Renal cortical epithelial cell (primary cell): ENCODE results near the gene NENF. TPM values are rescaled to one million over a fixed set of nuclear protein-coding genes. Genes with fewer than 3 reads are reported as not detected.
"Not testable (repeated sequence)": the region's sequence is repeated elsewhere in the genome, so short reads cannot be mapped to it uniquely, and the experiment has no call there.

ENCODE experiments used
- DNase-seq: peaks from one replicate; pipeline ENCODE4 v3.0.0-alpha.2; 2011; ENCODE audit warnings: low read depth
- total RNA-seq: library from RNA; depleted of rRNA; stranded (reverse); fragments of >200 nt; gene quantifications from 2 replicates; pipeline ENCODE4 v1.2.3, GENCODE V29; 2014

The NENF gene
- total RNA-seq, 1 donor from 2014 or later = 31.1 TPM

GRCh38 chr1:212459656-212460055 is 26.9 kb downstream of the NENF start:
- no peak for DNase-seq

GRCh38 chr1:212460376-212460775 is 27.7 kb downstream of the NENF start:
- DNase-seq = no peak

- DNase-seq = no peak
These were observed 29.4 kb downstream of the NENF start for GRCh38 chr1:212461916-212462660.

- no peak for DNase-seq
These were observed 31.0 kb downstream of the NENF start for GRCh38 chr1:212463565-212464285.

GRCh38 chr1:212465311-212465710 is 32.6 kb downstream of the NENF start:
- no peak for DNase-seq

- DNase-seq = no peak
These were observed 33.7 kb downstream of the NENF start for GRCh38 chr1:212466437-212466836.

GRCh38 chr1:212466898-212467650 is 34.4 kb downstream of the NENF start:
- no peak for DNase-seq

- no peak for DNase-seq
These were observed 35.2 kb downstream of the NENF start for GRCh38 chr1:212467843-212468482.

- peak; percentile 79 for DNase-seq
These were observed 37.3 kb downstream of the NENF start for GRCh38 chr1:212470059-212470458.

GRCh38 chr1:212471286-212471685 is 38.6 kb downstream of the NENF start:
- no peak for DNase-seq

- no peak for DNase-seq
These were observed 39.4 kb downstream of the NENF start for GRCh38 chr1:212471891-212472675.

- no peak for DNase-seq
These were observed 41.0 kb downstream of the NENF start for GRCh38 chr1:212473729-212474128.

GRCh38 chr1:212475151-212475550 is 42.4 kb downstream of the NENF start:
- DNase-seq = no peak

GRCh38 chr1:212475831-212476230 is 43.1 kb downstream of the NENF start:
- DNase-seq = not testable (repeated sequence)

- peak; percentile 79 for DNase-seq
These were observed 44.4 kb downstream of the NENF start for GRCh38 chr1:212477014-212477679.

GRCh38 chr1:212477680-212478466 is 45.2 kb downstream of the NENF start:
- peak; percentile 24 for DNase-seq

- DNase-seq = no peak
These were observed 45.8 kb downstream of the NENF start for GRCh38 chr1:212478467-212479025.

- DNase-seq = no peak
These were observed 46.5 kb downstream of the NENF start for GRCh38 chr1:212479188-212479587.

GRCh38 chr1:212480711-212481437 is 48.2 kb downstream of the NENF start:
- not testable (repeated sequence) for DNase-seq
